BLaER1 treated with 17β-estradiol and CSF1 and Interleukin-3, amounts not matched to agents 10 nM and 100 nM (cell line): ENCODE measurements around the gene KCNC4.

Experiments used
- H3K27ac ChIP-seq, 11 experiments: shearing (Covaris generic); formaldehyde crosslinking; 2 replicates each; pipeline ENCODE4 v1.8.1; 2022
- H3K27me3 ChIP-seq, 11 experiments: shearing (Covaris generic); formaldehyde crosslinking; 2 replicates each; pipeline ENCODE4 v1.8.1; 2022
- H3K36me3 ChIP-seq, 11 experiments: shearing (Covaris generic); formaldehyde crosslinking; 2 replicates each; pipeline ENCODE4 v1.8.1; 2022
- H3K4me1 ChIP-seq, 10 experiments: shearing (Covaris generic); formaldehyde crosslinking; 2 replicates each; pipeline ENCODE4 v1.8.1; 2022
- H3K4me2 ChIP-seq, 11 experiments: shearing (Covaris generic); formaldehyde crosslinking; 2 replicates each; pipeline ENCODE4 v1.8.1; 2022
- H3K4me3 ChIP-seq, 10 experiments: shearing (Covaris generic); formaldehyde crosslinking; 2 replicates each; pipeline ENCODE4 v1.8.1; 2022
- H3K9ac ChIP-seq, 11 experiments: shearing (Covaris generic); formaldehyde crosslinking; 2 replicates each; pipeline ENCODE4 v1.8.1; 2022
- H3K9me3 ChIP-seq, 11 experiments: shearing (Covaris generic); formaldehyde crosslinking; replicated peaks in 1 of 11; 2 replicates each; pipeline ENCODE4 v1.8.1; 2022
- H4K20me1 ChIP-seq, 11 experiments: shearing (Covaris generic); formaldehyde crosslinking; 2 replicates each; pipeline ENCODE4 v1.8.1; 2022
- Cebpa-rat ChIP-seq, 11 experiments: shearing (Covaris generic); IDR thresholded peaks; 2 replicates each; pipeline ENCODE4 v1.8.1; 2022

Gene KCNC4

GRCh38 chr1:110239441-110240430 lies 29.6 kb downstream of the KCNC4 start:
- peak overlapping the region; percentile 73 to 88 (median 82) for H3K4me2 ChIP-seq
- no peaks in the 10 kb centered on the region for H3K27me3 ChIP-seq
- H3K36me3 ChIP-seq: no peaks in the 10 kb centered on the region
- H3K9ac ChIP-seq: peak overlapping the region in 7 of 11 experiments; percentile 16 to 78 (median 36); a peak in 11 of 22 replicates
- no peaks in the 10 kb centered on the region for H3K9me3 ChIP-seq
- no peak for TF ChIP-seq Cebpa-rat (IDR thresholded peaks at IDR 0.05)
- H4K20me1 ChIP-seq: no peaks in the 10 kb centered on the region
- H3K27ac ChIP-seq: peak overlapping the region in 10 of 11 experiments; percentile 13 to 86 (median 64); a peak in 17 of 22 replicates
- H3K4me1 ChIP-seq: peaks cover 85 to 99% (median 95%) of the 10 kb centered on the region in 10 experiments
- peak overlapping the region in 1 of 10 experiments; percentile 1; a peak in 2 of 20 replicates for H3K4me3 ChIP-seq

- H3K9me3 ChIP-seq: no peaks in the 10 kb centered on the region
- H4K20me1 ChIP-seq: no peaks in the 10 kb centered on the region
- H3K27me3 ChIP-seq: no peaks in the 10 kb centered on the region
- no peaks in the 10 kb centered on the region for H3K36me3 ChIP-seq
- H3K27ac ChIP-seq: peak overlapping the region in 10 of 11 experiments; percentile 13 to 86 (median 64); a peak in 18 of 22 replicates
- peaks cover 82 to 97% (median 92%) of the 10 kb centered on the region in 10 experiments for H3K4me1 ChIP-seq
- peak overlapping the region in 1 of 10 experiments; percentile 1; a peak in 1 of 20 replicates for H3K4me3 ChIP-seq
- peak overlapping the region; percentile 73 to 88 (median 82) for H3K4me2 ChIP-seq
- peak overlapping the region in 6 of 11 experiments; percentile 31 to 54 (median 38); a peak in 11 of 22 replicates for H3K9ac ChIP-seq
- no peak for TF ChIP-seq Cebpa-rat (IDR thresholded peaks at IDR 0.05)
These were observed 30.5 kb downstream of the KCNC4 start for GRCh38 chr1:110240476-110241210.

GRCh38 chr1:110241516-110241915 lies 31.4 kb downstream of the KCNC4 start:
- no peak for TF ChIP-seq Cebpa-rat (IDR thresholded peaks at IDR 0.05)
- no peak overlapping the region for H3K9ac ChIP-seq
- no peaks in the 10 kb centered on the region for H4K20me1 ChIP-seq

GRCh38 chr1:110242062-110242461 lies 31.9 kb downstream of the KCNC4 start:
- no peak overlapping the region for H3K4me3 ChIP-seq
- TF ChIP-seq Cebpa-rat (IDR thresholded peaks at IDR 0.05): no peak
- 0 out of 22 replicates have a peak overlapping the region, but pooled peaks of 1 of the 11 experiments have one; percentile 86 for H3K27ac ChIP-seq

More at GRCh38 chr1:110241516-110241915, 31.4 kb downstream of the KCNC4 start:
- Histone ChIP-seq H3K27me3 (no peaks in the 10 kb centered on the region), H3K4me1 (peaks cover 73 to 88% (median 83%) of the 10 kb centered on the region in 10 experiments), H3K4me2 (peak overlapping the region in 9 of 11 experiments; percentile 8 to 88 (median 84); a peak in 9 of 22 replicates), H3K36me3 (no peaks in the 10 kb centered on the region), H3K4me3 (no peak overlapping the region), H3K27ac (peak overlapping the region in 1 of 11 experiments; percentile 86; a peak in 1 of 22 replicates), H3K9me3 (no peaks in the 10 kb centered on the region)

GRCh38 chr1:110242731-110243130 lies 32.6 kb downstream of the KCNC4 start:
- no peaks in the 10 kb centered on the region for H3K36me3 ChIP-seq
- H3K4me3 ChIP-seq: no peak overlapping the region

More at GRCh38 chr1:110242062-110242461, 31.9 kb downstream of the KCNC4 start:
- H4K20me1 ChIP-seq: no peaks in the 10 kb centered on the region
- H3K9me3 ChIP-seq: no peaks in the 10 kb centered on the region
- H3K4me1 ChIP-seq: peaks cover 68 to 83% (median 77%) of the 10 kb centered on the region in 10 experiments
- H3K4me2 ChIP-seq: peak overlapping the region in 5 of 11 experiments; percentile 3 to 88 (median 84); a peak in 8 of 22 replicates
- H3K9ac ChIP-seq: no peak overlapping the region
- H3K27me3 ChIP-seq: no peaks in the 10 kb centered on the region
- no peaks in the 10 kb centered on the region for H3K36me3 ChIP-seq

GRCh38 chr1:110243146-110243545 lies 33.0 kb downstream of the KCNC4 start:
- Histone ChIP-seq H3K27me3 (no peaks in the 10 kb centered on the region), H3K4me2 (peak overlapping the region; percentile 68 to 87 (median 77)), H3K9me3 (no peaks in the 10 kb centered on the region), H4K20me1 (no peaks in the 10 kb centered on the region), H3K27ac (peak overlapping the region in 10 of 11 experiments; percentile 24 to 72 (median 48); a peak in 15 of 22 replicates), H3K4me1 (peaks cover 57 to 72% (median 66%) of the 10 kb centered on the region in 10 experiments), H3K36me3 (no peaks in the 10 kb centered on the region), H3K4me3 (peak overlapping the region in 2 of 10 experiments; percentile 2 to 14; a peak in 2 of 20 replicates), H3K9ac (peak overlapping the region in 8 of 11 experiments; percentile 17 to 67 (median 50); a peak in 14 of 22 replicates)
- TF ChIP-seq Cebpa-rat (IDR thresholded peaks at IDR 0.05): no peak

More at GRCh38 chr1:110242731-110243130, 32.6 kb downstream of the KCNC4 start:
- Histone ChIP-seq H3K4me2 (peak overlapping the region; percentile 68 to 87 (median 77); a peak in 20 of 22 replicates), H3K27ac (peak overlapping the region in 5 of 11 experiments; percentile 42 to 72 (median 58); a peak in 5 of 22 replicates), H3K27me3 (no peaks in the 10 kb centered on the region), H3K4me1 (peaks cover 62 to 76% (median 71%) of the 10 kb centered on the region in 10 experiments), H4K20me1 (no peaks in the 10 kb centered on the region), H3K9me3 (no peaks in the 10 kb centered on the region), H3K9ac (peak overlapping the region in 3 of 11 experiments; percentile 57 to 67 (median 66); a peak in 3 of 22 replicates)
- no peak for TF ChIP-seq Cebpa-rat (IDR thresholded peaks at IDR 0.05)

GRCh38 chr1:110243574-110243973 lies 33.5 kb downstream of the KCNC4 start:
- no peak for TF ChIP-seq Cebpa-rat (IDR thresholded peaks at IDR 0.05)
- no peaks in the 10 kb centered on the region for H3K27me3 ChIP-seq
- H3K9me3 ChIP-seq: no peaks in the 10 kb centered on the region
- peak overlapping the region; percentile 68 to 87 (median 77) for H3K4me2 ChIP-seq
- no peaks in the 10 kb centered on the region for H4K20me1 ChIP-seq
- H3K27ac ChIP-seq: peak overlapping the region in 10 of 11 experiments; percentile 24 to 72 (median 50); a peak in 16 of 22 replicates
- no peaks in the 10 kb centered on the region for H3K36me3 ChIP-seq
- H3K4me3 ChIP-seq: peak overlapping the region in 3 of 10 experiments; percentile 2 to 14 (median 9); a peak in 2 of 20 replicates
- H3K4me1 ChIP-seq: peaks cover 53 to 68% (median 62%) of the 10 kb centered on the region in 10 experiments
- H3K9ac ChIP-seq: peak overlapping the region in 8 of 11 experiments; percentile 17 to 67 (median 50); a peak in 14 of 22 replicates
